ENCODE data around the gene MINAR1. TPM values are rescaled to one million over a fixed set of nuclear protein-coding genes. Genes with fewer than 3 reads are reported as not detected.

The MINAR1 gene
- total RNA-seq, 2 donors from 2014 or later = 3.0 to 4.7 TPM

GRCh38 chr15:79479616-79480015 lies 47.5 kb downstream of the MINAR1 start:
- no peak for TF ChIP-seq CTCF (IDR thresholded peaks at IDR 0.05)
- no peak for TF ChIP-seq POLR2A (IDR thresholded peaks at IDR 0.05)
- Histone ChIP-seq H3K36me3 (replicated peaks in 1 of 2; ENCODE audit: insufficient read depth in 1 of 2, low read depth in 2 of 2) (no peaks in the 10 kb centered on the region), H3K4me1 (no peaks in the 10 kb centered on the region), H3K27me3 (no peaks in the 10 kb centered on the region), H3K27ac (no peak overlapping the region), H3K9me3 (no peaks in the 10 kb centered on the region), H3K4me3 (no peak overlapping the region)
- WGBS, 2 donors = 64 to 73% methylated on average over 2 of the region's 2 CpGs
- ATAC-seq (no peak), DNase-seq (no peak)
- intact Hi-C loops (cut with DNase I) = no loop called here

DNA sequence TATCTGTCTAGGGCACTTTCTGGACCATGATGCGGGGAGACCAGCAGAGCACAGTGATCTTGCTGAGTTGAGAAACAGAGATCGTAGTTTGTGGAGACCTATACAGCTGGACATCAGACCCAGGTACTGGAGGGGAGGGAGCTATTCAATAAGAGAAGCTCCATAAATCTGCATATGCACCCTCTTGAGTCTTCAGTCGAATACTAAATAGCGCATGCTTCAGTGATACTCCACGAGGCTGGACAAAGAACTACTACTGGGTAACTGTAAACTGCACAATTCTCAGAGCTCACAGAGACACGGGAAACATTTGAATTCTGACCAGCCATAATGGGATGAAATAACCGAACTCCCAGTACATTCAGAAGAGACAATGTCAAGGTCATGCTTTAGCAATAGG lies 49.7 kb downstream of the MINAR1 start:
- Histone ChIP-seq H3K36me3 (replicated peaks in 1 of 2; ENCODE audit: insufficient read depth in 1 of 2, low read depth in 2 of 2) (no peaks in the 10 kb centered on the region), H3K4me3 (no peak overlapping the region), H3K27ac (no peak overlapping the region), H3K9me3 (no peaks in the 10 kb centered on the region), H3K4me1 (no peaks in the 10 kb centered on the region), H3K27me3 (no peaks in the 10 kb centered on the region)
- intact Hi-C loops (cut with DNase I) = no loop called here
- no peak for TF ChIP-seq POLR2A (IDR thresholded peaks at IDR 0.05)
- TF ChIP-seq CTCF (IDR thresholded peaks at IDR 0.05) = no peak
- 81 to 85% methylated on average over 7 of the region's 7 CpGs for WGBS, 2 donors
- ATAC-seq (no peak), DNase-seq (no peak)

Other genes with a start within 250 kb of the MINAR1 start
- gene ANKRD34C, start 149.6 kb upstream of the MINAR1 start, total RNA-seq = under 1 TPM; under 0.01 to 0.33 TPM
- 10 to 100 TPM; 82.1 to 98.1 TPM for gene TMED3, start 121.2 kb upstream of the MINAR1 start, total RNA-seq